ENCODE results near the gene SPAAR.
"Not testable (repeated sequence)": the region's sequence is repeated elsewhere in the genome, so short reads cannot be mapped to it uniquely, and the experiment has no call there.

SPAAR gene

DNA sequence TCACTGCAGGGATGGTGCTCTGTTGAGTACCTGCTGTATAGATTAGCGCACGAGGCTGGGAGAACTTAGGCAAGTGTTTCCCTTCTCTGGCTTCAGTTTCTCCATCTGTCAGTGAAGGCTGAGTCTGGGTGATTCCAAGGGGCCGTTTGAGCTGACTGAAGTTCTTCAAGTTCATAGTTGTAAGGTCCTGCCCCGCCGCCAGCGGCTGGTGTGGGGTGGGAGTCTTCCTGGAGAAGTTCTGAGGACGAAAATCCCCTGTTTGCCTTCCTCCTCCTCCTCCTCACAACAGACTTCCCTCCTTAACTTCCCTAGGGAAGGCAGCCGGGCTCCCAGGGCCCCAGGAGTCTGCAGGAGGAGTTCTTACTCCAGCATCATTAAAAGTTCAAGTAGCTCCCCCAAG is 5.0 kb upstream of the SPAAR start:
- no peak for DNase-seq (ENCODE audit: low read depth)

DNA sequence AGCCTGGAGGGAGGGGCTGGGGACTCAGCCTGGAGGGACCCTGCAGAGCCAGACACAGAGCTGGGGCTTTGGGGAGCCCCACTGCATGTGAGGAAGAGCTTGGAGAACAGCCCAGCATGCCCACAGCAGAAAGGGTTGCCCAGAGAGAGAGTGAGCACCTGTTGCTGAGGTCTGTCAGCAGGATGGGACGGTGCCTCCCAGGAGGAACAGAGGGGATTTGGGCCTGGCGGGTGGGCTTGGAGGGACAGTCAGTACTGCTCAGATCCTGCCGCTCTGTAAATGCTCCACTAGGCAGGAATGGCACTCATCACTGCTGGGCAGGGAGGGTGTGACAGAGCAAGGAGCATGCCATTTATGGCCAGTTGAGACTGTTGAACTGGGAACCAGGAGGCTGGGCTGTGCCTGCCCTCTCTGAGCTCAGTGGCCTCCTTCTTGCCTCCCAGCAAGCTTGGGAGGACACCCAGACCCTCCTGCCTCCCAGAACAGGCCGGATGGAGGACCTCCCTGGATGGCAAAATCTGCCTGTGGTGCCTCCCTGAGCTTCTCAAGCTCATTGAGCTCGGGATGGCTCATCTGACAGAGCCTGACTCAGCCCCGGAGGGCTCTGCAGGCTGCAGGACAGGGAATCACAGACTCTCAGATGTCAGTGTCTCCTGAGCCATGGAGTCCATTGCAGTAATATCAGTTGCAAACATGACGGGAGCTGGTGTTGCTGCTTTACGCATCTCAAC is 4.1 kb upstream of the SPAAR start:
- peak; percentile 78 for DNase-seq (ENCODE audit: low read depth)

- DNase-seq (ENCODE audit: low read depth) = peak; percentile 96
Measured at GRCh38 chr9:35905912-35906679, 3.2 kb upstream of the SPAAR start, which contains the start of gene HRCT1. HRCT1 (plus strand) TSS chr9:35906202; CDS start chr9:35906288, 86 bp downstream.

DNA sequence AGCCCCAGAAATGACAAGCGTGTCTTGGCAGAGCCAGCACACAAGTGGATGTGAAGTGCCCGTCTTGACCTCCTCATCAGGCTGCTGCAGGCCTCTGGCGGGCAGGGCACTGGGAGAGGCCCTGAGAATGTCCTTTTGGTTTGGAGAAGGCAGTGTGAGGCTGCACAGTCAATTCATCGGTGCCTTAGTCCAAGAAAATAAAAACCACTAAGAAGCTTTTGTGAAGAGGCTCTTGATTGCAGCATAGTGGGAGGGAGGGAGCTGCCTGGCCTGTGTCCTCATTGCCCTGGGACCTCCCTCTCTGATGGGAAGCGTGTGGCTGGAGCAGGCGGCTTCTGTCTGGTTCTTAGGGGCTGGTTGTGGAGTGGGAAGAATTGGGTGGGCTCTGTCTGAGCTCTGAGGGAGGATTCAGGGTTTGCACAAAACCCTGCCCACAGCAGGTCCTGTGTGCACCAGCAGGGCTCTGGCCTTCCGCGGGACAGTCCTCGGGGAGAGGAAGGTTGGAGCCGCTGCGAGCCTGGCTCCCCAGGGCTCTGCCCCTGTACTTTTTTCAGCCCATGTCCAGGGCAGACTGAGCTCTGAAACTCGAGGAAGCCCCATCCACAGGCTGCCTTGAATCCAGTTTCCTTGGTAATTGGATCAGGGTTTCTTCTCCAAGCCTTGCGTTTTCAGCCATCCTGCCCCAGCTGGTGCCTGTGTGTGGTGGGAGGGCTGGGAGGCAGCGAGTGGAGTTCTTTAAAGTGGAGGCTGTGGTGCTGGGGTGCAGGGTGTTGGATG is 2.2 kb upstream of the SPAAR start:
- peak; percentile 89 for DNase-seq (ENCODE audit: low read depth)

- peak; percentile 95 for DNase-seq (ENCODE audit: low read depth)
Measured at GRCh38 chr9:35907711-35908503, 1.4 kb upstream of the SPAAR start.

DNA sequence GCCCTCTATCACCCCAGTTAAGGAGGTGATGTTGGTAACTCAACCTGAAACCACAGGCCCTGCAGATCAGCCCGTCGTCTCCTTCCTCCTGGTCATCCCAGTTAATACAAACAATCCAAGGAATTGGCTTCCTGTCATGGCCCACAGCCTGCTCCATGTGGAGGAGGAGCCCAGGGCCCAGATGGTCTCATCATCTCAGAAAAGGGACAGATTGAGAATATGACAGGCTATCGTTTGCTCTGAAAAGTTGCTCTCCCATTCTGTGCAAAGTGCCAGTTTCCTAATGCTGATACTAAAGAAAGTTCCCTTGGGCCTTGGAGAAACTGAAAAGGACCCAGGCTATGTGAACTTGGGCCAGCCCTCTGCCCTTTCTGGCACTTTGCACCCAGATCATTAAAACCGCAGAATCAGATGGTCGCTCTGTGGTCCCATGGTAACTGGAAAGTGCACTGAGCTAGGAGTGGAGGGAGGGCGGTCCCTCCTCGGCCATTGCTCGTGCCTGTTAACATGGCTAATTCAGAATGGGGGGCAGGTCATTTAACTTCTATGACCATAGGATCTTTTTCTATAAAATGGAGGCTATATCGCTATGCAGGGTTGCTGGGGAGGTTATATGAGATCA is 675 bp upstream of the SPAAR start:
- DNase-seq (ENCODE audit: low read depth) = peak; percentile 78

DNA sequence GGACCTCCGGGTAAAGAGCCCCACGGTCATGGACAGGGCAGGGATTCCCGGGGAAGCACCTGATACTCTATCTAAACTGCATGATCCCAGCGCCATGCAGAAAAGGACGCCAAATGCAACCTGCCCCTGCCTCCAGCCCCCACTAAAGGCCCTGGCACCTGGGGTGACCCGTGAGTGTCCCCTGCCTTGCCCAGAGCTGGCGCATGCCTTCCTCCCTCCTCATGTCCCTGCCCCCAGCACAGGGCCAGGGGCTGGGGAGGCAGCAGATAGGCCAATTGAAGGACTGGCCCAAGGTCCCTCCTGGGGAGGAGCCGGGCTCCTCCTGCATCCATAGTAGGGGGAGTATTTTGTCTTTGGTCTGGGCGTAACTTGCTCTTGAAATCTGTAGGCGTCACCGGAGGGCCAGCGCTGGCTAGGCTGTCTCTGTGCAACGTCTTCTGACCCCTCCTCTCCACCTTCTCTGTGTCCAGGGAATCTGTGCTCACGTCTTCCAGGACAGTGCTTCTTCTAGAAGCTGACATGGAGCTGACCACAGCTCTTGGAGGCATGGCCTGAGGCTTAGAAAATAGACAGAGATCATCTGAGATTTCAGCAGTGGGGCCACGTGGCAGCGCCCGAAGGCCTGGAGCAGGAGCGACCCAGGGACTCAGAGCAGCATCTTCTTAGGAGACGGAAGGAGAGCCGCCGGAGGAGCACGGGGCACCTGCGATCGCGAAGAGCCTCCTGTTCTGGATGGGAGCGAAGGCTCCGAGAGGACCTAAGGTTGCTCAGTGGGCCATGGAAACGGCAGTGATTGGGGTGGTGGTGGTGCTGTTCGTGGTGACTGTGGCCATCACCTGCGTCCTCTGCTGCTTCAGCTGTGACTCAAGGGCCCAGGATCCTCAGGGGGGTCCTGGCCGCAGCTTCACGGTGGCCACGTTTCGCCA is 660 bp downstream of the SPAAR start:
- no peak for DNase-seq (ENCODE audit: low read depth)

GRCh38 chr9:35910613-35911359 is 1.5 kb downstream of the SPAAR start:
- peak; percentile 61 for DNase-seq (ENCODE audit: low read depth)

GRCh38 chr9:35911690-35912089 is 2.4 kb downstream of the SPAAR start:
- DNase-seq (ENCODE audit: low read depth) = no peak

DNA sequence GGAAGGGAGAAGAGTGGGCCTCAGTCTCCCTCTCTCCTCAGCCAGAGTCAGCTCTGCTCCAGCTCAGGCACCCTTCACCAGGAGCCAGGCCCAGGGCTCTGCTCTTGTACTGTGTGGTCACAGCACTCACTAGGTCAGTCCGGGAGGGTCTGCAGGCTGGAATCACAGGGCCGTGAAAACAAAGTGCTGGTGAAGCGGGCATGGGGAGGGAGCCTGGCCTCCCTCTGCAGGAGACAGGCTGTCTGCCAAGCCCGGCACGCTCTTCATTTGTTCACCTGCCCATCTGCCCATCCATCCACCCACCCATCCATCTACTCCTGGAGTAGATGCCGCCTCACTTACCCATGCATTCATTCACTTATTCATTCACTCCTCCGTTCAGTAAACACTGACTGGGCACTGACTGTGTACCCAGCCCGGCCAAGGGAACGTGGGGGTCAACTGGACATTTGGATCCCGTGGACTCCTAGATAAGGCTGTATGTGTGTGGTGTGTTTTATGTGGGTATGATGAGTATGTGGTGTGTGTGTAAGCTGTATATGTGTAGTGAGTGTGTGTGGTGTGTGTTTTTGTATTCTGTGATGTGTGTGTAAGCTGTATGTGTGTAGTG is 3.6 kb downstream of the SPAAR start:
- DNase-seq (ENCODE audit: low read depth) = no peak

GRCh38 chr9:35913429-35913828 is 4.1 kb downstream of the SPAAR start:
- DNase-seq (ENCODE audit: low read depth) = not testable (repeated sequence)

DNA sequence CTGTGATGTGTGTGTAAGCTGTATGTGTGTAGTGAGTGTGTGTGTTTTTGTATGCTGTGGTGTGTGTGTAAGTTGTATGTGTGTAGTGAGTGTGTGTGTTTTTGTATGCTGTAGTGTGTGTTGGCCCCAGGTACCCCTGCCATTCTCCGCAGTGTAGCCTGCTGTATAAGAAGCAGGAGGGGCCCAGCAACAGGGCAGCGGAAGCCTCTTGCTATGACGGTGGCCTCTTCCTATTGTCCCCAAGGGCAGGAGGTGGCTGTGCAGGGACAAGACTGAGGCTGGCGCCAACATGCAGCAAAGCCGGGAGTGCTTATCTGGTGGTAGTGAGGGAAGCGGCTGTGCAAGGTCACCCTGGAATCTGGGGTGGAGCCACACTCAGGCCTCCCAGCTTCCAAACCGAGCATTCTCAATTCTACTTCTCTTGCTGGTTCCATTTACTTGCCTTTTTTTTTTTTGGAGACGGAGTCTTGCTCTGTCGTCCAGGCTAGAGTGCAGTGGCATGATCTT is 5.1 kb downstream of the SPAAR start:
- peak; percentile 66 for DNase-seq (ENCODE audit: low read depth)

- DNase-seq (ENCODE audit: low read depth) = no peak
Measured at GRCh38 chr9:35915681-35916294, 6.5 kb downstream of the SPAAR start.

DNA sequence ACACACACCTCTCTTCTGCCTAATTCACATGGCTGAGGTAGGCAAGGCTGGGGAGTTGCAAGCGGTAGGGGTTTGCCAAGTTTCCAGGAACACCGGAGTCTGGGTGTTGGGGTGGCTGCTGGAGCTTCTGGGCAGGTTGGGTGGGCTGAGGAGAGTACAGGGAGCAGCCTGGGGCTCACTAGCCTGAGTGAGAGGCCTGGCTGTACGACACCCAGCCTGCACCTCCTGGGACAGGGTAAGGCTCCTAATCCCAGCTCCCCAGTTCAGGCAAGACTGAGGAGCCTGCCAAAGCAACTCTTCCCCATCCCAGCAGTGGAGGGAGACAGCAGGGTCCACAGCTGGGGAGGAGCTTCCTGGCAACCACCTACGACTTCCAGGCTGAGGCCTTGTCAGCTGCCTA is 8.0 kb downstream of the SPAAR start:
- DNase-seq (ENCODE audit: low read depth) = no peak

GRCh38 chr9:35918780-35919179 is 9.5 kb downstream of the SPAAR start:
- no peak for DNase-seq (ENCODE audit: low read depth)

DNA sequence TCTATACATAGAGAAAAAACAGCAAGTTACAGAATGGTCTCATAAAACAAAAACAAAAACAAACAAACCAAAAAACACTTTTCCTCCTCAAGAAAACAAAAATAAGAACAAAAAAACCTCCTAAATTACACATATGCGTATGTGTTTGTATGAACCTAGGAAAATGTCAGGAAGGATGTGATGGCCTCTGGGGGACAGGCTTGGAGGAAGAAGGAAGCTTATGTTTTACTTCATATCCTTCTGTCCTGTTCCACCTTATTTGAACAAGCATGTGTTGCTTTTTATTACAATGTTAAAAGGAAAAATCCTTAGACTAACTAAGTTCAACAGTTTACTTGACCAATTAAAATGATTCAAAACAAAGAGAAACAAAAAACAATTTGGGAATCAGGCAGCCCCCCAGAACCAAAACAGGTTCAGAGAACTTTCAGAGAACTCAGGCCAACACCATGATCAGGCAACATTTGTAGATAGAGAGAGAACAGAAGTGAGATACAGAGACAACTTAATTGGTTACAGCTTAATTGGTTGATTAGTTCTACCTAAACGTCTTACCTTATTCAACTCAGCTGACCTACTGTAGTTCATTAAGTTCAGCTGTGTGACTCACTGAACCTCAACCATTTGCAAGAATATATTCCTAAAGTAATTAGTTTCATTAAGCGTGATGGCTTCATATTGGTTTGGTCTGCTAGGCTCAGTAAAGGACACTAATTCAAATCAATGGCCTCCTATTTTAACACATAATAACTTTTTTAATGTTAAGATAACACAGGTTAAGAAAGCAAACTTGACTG is 10.1 kb downstream of the SPAAR start:
- no peak for DNase-seq (ENCODE audit: low read depth)

- DNase-seq (ENCODE audit: low read depth) = no peak
Measured at GRCh38 chr9:35920051-35920620, 10.8 kb downstream of the SPAAR start.
